HK-2 (cell line): ENCODE data around the gene ELMOD1.

Experiments
- DNase-seq: peaks from one replicate; pipeline ENCODE4 v3.0.0-alpha.2; 2018; ENCODE audit not compliant: unreplicated experiment

ELMOD1 gene

GRCh38 chr11:107583629-107584195, 7.2 kb upstream of the ELMOD1 start:
- no peak for DNase-seq

- no peak for DNase-seq
Measured at GRCh38 chr11:107587306-107587979, 3.5 kb upstream of the ELMOD1 start.

GRCh38 chr11:107591378-107592230, 657 bp downstream of the ELMOD1 start:
- DNase-seq, result peak; percentile 30

- DNase-seq, result no peak
Measured at GRCh38 chr11:107592231-107592590, 1.3 kb downstream of the ELMOD1 start.

- DNase-seq, result no peak
Measured at GRCh38 chr11:107592813-107593212, 1.9 kb downstream of the ELMOD1 start.

- DNase-seq, result no peak
Measured at GRCh38 chr11:107593951-107594350, 3.0 kb downstream of the ELMOD1 start.

GRCh38 chr11:107594736-107595135, 3.8 kb downstream of the ELMOD1 start:
- DNase-seq, result no peak

GRCh38 chr11:107598225-107599139, 7.5 kb downstream of the ELMOD1 start:
- peak; percentile 9 for DNase-seq

- DNase-seq, result no peak
Measured at GRCh38 chr11:107605061-107606006, 14.4 kb downstream of the ELMOD1 start.

- no peak for DNase-seq
Measured at GRCh38 chr11:107606141-107606540, 15.2 kb downstream of the ELMOD1 start.

- no peak for DNase-seq
Measured at GRCh38 chr11:107608809-107609208, 17.9 kb downstream of the ELMOD1 start.

- DNase-seq, result no peak
Measured at GRCh38 chr11:107609400-107610218, 18.7 kb downstream of the ELMOD1 start.

- no peak for DNase-seq
Measured at GRCh38 chr11:107612445-107612844, 21.5 kb downstream of the ELMOD1 start.

GRCh38 chr11:107619926-107620325, 29.0 kb downstream of the ELMOD1 start:
- DNase-seq, result no peak

GRCh38 chr11:107621081-107621480, 30.1 kb downstream of the ELMOD1 start:
- DNase-seq, result no peak

GRCh38 chr11:107623183-107623582, 32.2 kb downstream of the ELMOD1 start:
- DNase-seq, result no peak

- no peak for DNase-seq
Measured at GRCh38 chr11:107624983-107625684, 34.2 kb downstream of the ELMOD1 start.

- DNase-seq, result no peak
Measured at GRCh38 chr11:107625685-107625989, 34.7 kb downstream of the ELMOD1 start.

GRCh38 chr11:107631043-107631442, 40.1 kb downstream of the ELMOD1 start:
- DNase-seq, result no peak
